HL-60 (cell line): ENCODE results near the gene PTPRD.

ENCODE experiments used
- DNase-seq, 2 experiments: peaks; one replicate each; pipeline ENCODE4 v3.0.0-alpha.2; 2010 to 2020; ENCODE audit warnings: low read depth in 1 of 2, low spot score in 1 of 2
- H3K27ac ChIP-seq: fragments of 250-450 bp; sonication (Bioruptor Pico); replicated peaks from 2 replicates; pipeline ENCODE4 v1.5.1; 2020; ENCODE audit warnings: mild to moderate bottlenecking, moderate library complexity
- H3K27me3 ChIP-seq: fragments of 250-450 bp; sonication (Bioruptor Pico); 2 replicates; pipeline ENCODE4 v1.5.1; 2021; ENCODE audit warnings: mild to moderate bottlenecking, moderate library complexity; ENCODE audit not compliant: insufficient read depth, poor library complexity, severe bottlenecking
- H3K4me3 ChIP-seq: replicated peaks from 2 replicates; pipeline ENCODE4 v1.5.1; 2011; ENCODE audit warnings: mild to moderate bottlenecking, control low read depth, low read length; ENCODE audit not compliant: insufficient read depth
- GABPA ChIP-seq: IDR thresholded peaks from 2 replicates; pipeline ENCODE4 v1.6.1; 2012; ENCODE audit warnings: low read depth
- POLR2AphosphoS5 ChIP-seq: IDR thresholded peaks from 2 replicates; pipeline ENCODE4 v1.6.1; 2012; ENCODE audit warnings: low read depth
- SPI1 ChIP-seq: IDR thresholded peaks from 2 replicates; pipeline ENCODE4 v1.6.1; 2012; ENCODE audit warnings: low read depth, mild to moderate bottlenecking, borderline replicate concordance
- TF ChIP-seq, protein P1 (sequence below): IDR thresholded peaks from 2 replicates; pipeline ENCODE4 v1.6.1; 2012; ENCODE audit warnings: low read depth; ENCODE audit not compliant: insufficient replicate concordance
- TF ChIP-seq, protein P2 (sequence below): IDR thresholded peaks from one replicate; pipeline ENCODE4 v1.5.1; 2011; ENCODE audit warnings: low read length, control low read depth, inconsistent platforms; ENCODE audit not compliant: insufficient read depth

Gene PTPRD

DNA sequence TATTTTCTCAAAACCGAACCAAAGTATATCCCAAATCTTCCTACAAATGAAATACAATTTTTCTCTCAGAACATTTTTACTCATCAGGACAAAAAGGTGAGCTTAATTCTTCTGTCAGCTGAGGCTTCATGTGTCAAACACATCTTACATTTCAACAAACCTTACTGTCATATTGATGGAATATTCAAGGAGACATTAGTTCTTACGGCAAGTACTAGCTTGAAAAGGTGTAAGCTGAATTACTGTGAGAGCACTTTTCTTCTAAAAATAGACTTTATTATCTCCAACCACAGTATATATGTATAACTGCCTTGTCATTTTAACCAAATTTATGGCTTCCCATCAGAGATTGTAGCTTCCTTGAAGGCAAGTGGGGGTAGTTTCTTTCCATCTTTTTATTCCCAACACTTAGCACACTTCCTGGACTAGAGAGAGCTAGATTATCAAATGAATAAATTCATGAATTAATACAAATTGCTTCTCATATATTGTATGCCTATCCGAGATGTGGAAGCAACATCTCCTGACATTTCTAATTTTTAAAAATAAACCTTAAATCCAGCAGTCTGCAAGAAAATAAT lies 1990.5 kb downstream of the PTPRD start:
- Histone ChIP-seq H3K4me3 (no peak overlapping the region), H3K27ac (no peak overlapping the region), H3K27me3 (no peaks in the 10 kb centered on the region)
- TF ChIP-seq, protein P1, sequence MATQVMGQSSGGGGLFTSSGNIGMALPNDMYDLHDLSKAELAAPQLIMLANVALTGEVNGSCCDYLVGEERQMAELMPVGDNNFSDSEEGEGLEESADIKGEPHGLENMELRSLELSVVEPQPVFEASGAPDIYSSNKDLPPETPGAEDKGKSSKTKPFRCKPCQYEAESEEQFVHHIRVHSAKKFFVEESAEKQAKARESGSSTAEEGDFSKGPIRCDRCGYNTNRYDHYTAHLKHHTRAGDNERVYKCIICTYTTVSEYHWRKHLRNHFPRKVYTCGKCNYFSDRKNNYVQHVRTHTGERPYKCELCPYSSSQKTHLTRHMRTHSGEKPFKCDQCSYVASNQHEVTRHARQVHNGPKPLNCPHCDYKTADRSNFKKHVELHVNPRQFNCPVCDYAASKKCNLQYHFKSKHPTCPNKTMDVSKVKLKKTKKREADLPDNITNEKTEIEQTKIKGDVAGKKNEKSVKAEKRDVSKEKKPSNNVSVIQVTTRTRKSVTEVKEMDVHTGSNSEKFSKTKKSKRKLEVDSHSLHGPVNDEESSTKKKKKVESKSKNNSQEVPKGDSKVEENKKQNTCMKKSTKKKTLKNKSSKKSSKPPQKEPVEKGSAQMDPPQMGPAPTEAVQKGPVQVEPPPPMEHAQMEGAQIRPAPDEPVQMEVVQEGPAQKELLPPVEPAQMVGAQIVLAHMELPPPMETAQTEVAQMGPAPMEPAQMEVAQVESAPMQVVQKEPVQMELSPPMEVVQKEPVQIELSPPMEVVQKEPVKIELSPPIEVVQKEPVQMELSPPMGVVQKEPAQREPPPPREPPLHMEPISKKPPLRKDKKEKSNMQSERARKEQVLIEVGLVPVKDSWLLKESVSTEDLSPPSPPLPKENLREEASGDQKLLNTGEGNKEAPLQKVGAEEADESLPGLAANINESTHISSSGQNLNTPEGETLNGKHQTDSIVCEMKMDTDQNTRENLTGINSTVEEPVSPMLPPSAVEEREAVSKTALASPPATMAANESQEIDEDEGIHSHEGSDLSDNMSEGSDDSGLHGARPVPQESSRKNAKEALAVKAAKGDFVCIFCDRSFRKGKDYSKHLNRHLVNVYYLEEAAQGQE = no peak
- TF ChIP-seq POLR2AphosphoS5 (no peak), SPI1 (no peak), GABPA (no peak)
- TF ChIP-seq, protein P2, sequence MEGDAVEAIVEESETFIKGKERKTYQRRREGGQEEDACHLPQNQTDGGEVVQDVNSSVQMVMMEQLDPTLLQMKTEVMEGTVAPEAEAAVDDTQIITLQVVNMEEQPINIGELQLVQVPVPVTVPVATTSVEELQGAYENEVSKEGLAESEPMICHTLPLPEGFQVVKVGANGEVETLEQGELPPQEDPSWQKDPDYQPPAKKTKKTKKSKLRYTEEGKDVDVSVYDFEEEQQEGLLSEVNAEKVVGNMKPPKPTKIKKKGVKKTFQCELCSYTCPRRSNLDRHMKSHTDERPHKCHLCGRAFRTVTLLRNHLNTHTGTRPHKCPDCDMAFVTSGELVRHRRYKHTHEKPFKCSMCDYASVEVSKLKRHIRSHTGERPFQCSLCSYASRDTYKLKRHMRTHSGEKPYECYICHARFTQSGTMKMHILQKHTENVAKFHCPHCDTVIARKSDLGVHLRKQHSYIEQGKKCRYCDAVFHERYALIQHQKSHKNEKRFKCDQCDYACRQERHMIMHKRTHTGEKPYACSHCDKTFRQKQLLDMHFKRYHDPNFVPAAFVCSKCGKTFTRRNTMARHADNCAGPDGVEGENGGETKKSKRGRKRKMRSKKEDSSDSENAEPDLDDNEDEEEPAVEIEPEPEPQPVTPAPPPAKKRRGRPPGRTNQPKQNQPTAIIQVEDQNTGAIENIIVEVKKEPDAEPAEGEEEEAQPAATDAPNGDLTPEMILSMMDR = no peak
- no peak for DNase-seq

DNA sequence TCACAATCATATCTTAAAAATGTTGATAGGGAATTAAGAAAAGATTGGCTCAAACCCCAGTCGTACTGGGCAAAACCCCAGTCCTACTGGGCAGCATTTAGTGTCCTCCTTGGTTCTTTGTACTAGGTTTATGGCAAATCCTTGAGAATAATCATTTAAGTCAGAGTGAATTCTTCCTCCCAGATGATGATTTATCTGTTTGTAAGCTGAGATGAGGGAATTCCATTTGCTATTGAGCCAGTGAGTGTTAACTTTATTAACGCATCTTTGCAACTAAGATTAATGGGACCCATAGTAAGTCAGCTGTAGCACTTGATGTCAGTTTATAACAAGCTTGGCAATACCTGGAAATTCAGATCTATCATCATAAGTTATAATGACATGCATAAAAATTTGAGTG lies 1991.4 kb downstream of the PTPRD start:
- H3K4me3 ChIP-seq = no peak overlapping the region
- no peak for TF ChIP-seq POLR2AphosphoS5
- no peak overlapping the region for H3K27ac ChIP-seq
- DNase-seq = no peak
- H3K27me3 ChIP-seq = no peaks in the 10 kb centered on the region

DNA sequence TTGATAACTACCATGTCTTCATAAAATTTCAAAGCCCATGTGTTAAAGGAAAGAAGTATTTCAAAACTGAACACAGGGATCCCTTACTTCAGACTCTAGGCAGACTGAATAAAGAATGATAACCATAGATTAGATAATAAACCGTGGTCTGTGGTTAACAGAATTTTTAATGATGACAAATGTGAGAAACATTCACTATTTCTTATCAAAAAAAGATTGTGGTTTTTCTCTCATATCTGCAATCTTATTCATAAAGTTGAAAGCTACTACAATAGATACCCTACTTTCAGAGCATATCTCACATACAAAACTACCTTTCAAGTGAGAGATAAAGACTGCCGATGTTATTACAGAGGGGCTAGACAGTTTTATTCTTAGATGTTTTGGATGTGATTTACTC lies 1996.4 kb downstream of the PTPRD start:
- no peak overlapping the region for H3K27ac ChIP-seq
- H3K27me3 ChIP-seq = no peaks in the 10 kb centered on the region
- no peak for DNase-seq
- no peak for TF ChIP-seq POLR2AphosphoS5
- no peak for TF ChIP-seq SPI1
- TF ChIP-seq, protein P1 = no peak
- TF ChIP-seq, protein P2 = no peak
- no peak overlapping the region for H3K4me3 ChIP-seq

DNA sequence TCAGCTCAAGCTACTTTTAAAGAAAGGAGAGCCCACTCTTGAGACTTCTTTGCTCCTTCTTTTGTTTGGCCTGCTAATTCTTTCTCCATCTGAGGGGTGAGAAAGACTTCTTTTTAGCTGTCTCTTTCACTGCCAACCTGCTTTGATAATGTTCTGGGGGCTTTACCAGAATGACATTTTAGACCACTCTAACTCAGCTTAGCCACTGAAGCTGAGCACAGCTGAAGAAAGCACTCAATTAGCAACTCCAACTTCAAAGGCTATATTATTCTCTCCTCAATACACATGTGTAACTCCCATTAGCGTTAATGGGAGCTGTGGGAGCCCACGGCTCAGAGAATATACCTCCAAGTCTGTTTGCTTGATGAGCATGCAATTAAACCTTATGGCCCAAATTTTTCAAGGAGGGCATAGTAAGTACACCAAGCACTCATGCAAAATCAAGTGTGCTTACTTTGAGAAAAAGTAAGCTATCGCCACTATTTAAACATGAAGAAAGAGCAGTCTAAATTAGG lies 1997.8 kb downstream of the PTPRD start:
- no peak overlapping the region for H3K4me3 ChIP-seq
- TF ChIP-seq, protein P2 = no peak
- TF ChIP-seq POLR2AphosphoS5 = no peak
- TF ChIP-seq SPI1 = no peak
- TF ChIP-seq, protein P1 = no peak
- no peak for TF ChIP-seq GABPA
- H3K27ac ChIP-seq = no peak overlapping the region
- no peak for DNase-seq
- H3K27me3 ChIP-seq = no peaks in the 10 kb centered on the region
